WI38 (cell line): ENCODE results near the gene EFR3B.
"Not testable (repeated sequence)": the region's sequence is repeated elsewhere in the genome, so short reads cannot be mapped to it uniquely, and the experiment has no call there.

Experiments used
- H3K4me3 ChIP-seq: 2 replicates; pipeline ENCODE4 v1.5.1; 2011; ENCODE audit warnings: low read depth, mild to moderate bottlenecking, control low read depth, low read length
- TF ChIP-seq, protein P1 (sequence below): IDR thresholded peaks from 2 replicates; pipeline ENCODE4 v1.5.1; 2012; ENCODE audit warnings: low read depth, mild to moderate bottlenecking, control low read depth, low read length

Gene EFR3B, protein sequence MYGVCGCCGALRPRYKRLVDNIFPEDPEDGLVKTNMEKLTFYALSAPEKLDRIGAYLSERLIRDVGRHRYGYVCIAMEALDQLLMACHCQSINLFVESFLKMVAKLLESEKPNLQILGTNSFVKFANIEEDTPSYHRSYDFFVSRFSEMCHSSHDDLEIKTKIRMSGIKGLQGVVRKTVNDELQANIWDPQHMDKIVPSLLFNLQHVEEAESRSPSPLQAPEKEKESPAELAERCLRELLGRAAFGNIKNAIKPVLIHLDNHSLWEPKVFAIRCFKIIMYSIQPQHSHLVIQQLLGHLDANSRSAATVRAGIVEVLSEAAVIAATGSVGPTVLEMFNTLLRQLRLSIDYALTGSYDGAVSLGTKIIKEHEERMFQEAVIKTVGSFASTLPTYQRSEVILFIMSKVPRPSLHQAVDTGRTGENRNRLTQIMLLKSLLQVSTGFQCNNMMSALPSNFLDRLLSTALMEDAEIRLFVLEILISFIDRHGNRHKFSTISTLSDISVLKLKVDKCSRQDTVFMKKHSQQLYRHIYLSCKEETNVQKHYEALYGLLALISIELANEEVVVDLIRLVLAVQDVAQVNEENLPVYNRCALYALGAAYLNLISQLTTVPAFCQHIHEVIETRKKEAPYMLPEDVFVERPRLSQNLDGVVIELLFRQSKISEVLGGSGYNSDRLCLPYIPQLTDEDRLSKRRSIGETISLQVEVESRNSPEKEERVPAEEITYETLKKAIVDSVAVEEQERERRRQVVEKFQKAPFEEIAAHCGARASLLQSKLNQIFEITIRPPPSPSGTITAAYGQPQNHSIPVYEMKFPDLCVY

DNA sequence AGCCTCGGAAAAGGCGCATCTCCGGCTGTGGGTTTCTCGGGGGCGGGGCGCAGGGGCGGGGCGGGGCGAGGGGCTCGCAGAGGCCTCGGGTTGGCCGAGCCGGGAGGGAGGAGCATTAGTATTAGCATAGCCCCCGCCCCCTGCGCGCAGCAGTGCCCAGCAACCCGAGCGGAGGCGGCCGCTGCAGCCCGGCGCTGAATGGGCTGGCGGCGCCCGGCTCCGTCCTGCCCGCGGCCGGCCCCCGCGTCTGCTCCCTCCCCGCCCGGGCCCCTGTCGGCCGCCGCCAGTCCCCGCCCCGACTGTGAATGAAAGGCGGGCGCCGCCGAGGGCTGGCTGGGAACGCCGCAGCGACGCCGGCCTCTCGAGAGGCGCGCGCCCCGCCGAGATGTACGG, at the start of gene EFR3B:
TSS of gene EFR3B (plus strand) at position 149 of the 393 bp plus-strand sequence. CDS start at position 386, 237 bp downstream.
- H3K4me3 ChIP-seq = peak within 1 kb of the TSS; percentile 65
- TF ChIP-seq, protein P1, sequence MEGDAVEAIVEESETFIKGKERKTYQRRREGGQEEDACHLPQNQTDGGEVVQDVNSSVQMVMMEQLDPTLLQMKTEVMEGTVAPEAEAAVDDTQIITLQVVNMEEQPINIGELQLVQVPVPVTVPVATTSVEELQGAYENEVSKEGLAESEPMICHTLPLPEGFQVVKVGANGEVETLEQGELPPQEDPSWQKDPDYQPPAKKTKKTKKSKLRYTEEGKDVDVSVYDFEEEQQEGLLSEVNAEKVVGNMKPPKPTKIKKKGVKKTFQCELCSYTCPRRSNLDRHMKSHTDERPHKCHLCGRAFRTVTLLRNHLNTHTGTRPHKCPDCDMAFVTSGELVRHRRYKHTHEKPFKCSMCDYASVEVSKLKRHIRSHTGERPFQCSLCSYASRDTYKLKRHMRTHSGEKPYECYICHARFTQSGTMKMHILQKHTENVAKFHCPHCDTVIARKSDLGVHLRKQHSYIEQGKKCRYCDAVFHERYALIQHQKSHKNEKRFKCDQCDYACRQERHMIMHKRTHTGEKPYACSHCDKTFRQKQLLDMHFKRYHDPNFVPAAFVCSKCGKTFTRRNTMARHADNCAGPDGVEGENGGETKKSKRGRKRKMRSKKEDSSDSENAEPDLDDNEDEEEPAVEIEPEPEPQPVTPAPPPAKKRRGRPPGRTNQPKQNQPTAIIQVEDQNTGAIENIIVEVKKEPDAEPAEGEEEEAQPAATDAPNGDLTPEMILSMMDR = no peak

DNA sequence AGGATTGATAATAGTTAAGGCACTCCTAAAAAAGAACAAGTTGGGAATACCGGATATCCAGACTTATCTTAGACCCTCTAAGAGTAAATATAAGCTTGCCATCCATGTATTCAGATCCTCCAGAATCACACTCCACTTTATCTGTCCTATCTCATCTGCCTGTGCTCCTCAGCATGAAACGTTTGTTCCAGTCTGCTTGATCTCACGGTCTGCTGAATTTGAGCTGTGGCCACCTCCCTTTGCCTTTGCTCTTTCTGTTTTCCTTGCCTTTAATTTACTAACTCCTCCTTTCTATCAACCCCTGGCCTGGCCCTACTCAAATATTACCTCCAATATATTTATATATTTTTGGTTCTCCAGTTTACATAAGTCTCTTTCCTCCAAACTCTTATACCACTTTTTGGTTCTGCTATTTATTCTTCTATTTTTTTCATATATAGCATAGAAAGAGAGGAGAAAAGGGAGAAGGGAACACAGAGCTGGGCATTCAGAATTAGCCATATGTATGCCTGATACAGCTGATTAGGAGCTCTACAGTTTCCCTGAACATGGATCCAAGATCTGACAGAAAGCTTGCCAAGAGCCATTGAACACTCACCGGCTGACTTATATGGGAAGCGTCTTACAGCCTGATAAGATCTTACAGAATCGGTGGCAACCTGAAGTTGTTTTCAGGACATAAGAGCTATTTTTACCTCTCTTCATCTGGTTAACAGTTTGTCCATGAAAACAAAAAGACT, 48.3 kb upstream of the EFR3B start:
- TF ChIP-seq, protein P1 = no peak

DNA sequence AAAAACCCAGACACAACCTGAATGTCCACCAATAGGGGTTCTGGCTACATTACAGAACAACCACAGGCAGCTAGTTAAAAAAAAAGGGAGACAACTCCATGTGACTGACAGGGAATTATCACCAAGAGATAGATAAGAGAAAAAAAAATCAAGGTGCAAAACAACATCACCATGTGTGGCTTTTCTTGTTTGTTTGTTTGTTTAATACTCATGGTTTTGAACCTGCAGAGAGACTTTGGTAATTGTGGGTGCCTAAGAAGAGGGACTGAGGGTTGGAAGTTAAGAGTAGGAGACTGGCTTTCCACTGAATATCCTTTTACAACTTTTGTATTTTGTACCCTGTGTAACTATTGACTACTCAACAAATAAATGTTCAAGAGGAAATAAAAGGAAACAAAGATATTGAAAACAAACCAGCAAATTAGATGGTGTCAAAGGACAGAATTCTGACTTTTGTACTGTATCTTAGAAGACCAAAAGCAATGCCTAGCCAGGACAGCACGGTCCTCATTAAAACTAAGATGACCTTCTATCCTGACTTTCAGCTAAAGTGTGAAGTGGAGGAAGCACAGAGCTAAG, 47.6 kb upstream of the EFR3B start:
- TF ChIP-seq, protein P1 = no peak
- H3K4me3 ChIP-seq = no peak overlapping the region

More for the DNA sequence above, 48.3 kb upstream of the EFR3B start:
- no peak overlapping the region for H3K4me3 ChIP-seq

DNA sequence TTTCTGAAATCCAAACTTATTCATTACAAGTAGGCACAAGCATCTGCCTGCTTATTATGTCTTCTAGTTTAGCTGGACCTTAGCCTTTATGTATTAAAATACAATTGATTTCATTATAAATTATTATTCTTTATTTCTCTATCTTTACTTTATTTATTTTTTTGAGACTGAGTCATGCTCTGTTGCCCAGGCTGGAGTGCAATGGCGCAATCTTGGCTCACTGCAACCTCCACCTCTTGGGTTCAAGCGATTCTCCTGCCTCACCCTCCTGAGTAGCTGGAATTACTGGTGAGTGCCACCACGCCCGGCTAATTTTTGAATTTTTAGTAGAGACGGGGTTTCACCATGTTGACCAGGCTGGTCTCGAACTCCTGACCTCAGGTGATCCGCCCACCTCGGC, 42.8 kb upstream of the EFR3B start:
- H3K4me3 ChIP-seq = not testable (repeated sequence)

DNA sequence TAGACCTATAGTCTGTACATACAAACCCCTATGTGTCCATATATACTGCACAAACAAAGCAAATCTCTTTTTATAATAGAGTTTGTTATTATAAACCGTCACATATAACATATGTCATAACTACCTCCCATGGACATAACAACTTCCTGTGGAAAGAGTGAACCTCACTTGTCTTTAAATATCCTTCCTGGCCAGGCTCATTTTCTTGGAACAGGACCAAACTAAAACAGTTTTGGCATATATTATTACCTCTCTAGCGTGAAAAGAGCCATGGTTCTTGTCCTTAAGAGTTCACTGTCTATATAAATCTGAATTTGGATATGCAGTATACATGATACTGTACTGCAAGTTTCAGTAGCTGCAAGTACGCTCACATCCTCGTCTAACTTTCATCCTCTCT, 41.8 kb upstream of the EFR3B start:
- TF ChIP-seq, protein P1 = no peak

DNA sequence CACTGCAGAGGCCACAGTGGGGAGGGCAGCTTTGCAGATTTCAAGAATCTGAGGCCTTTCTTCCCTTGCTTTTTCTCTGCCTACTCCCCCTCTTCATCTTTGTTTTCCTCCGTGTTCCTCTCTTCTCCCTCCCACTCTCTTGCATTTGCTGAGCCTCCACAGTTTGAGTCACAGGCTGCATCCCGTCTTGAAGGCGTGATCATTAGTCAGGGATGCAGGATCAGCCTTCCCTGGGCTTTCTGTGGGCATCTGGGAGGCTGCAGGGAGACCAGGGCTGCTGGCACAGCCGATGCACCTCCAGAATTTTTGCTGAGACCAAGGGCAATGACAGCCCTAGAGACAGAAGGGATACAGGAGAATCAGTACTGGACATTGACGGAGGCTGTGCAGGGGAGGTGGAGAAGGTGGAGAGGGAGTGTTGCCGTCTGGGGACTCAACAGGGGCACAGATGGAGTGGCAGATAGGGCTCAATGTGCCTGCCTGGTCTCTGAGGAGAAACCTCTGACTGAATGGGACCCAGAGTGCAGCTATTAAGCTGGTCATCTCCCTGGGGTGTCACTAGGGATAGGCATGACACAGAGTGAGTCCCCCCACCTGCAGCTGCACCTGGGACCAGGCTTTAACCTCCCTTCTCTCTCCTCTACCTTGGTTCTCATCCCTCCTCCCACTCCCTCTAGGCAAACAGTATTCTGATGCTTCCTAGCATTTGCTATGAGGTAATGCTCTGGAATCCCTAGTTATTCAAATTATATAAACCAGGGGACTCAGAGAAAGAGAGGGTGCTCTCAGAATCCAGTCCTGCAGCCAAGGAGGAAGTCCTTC, 41.2 kb upstream of the EFR3B start:
- no peak overlapping the region for H3K4me3 ChIP-seq
- TF ChIP-seq, protein P1 = no peak

More for the DNA sequence above, 41.8 kb upstream of the EFR3B start:
- no peak overlapping the region for H3K4me3 ChIP-seq
